Skeletal muscle satellite cell (primary cell): ENCODE results near the gene VSTM2B.

ENCODE experiments used
- H3K27me3 ChIP-seq: 2 replicates; pipeline ENCODE4 v1.7.0; 2013; ENCODE audit warnings: low read length; ENCODE audit not compliant: control insufficient read depth, insufficient read depth
- H3K36me3 ChIP-seq: 2 replicates; pipeline ENCODE4 v1.7.0; 2013; ENCODE audit warnings: mild to moderate bottlenecking, control low read depth, low read length; ENCODE audit not compliant: insufficient read depth
- H3K4me1 ChIP-seq: 2 replicates; pipeline ENCODE4 v1.7.0; 2013; ENCODE audit warnings: low read length; ENCODE audit not compliant: control insufficient read depth, insufficient read depth
- H3K4me2 ChIP-seq: 2 replicates; pipeline ENCODE4 v1.7.0; 2013; ENCODE audit warnings: mild to moderate bottlenecking, low read length
- H3K4me3 ChIP-seq: 2 replicates; pipeline ENCODE4 v1.7.0; 2013; ENCODE audit warnings: low read length
- H3K9ac ChIP-seq: 2 replicates; pipeline ENCODE4 v1.7.0; 2013; ENCODE audit warnings: mild to moderate bottlenecking, low read depth, low read length, moderate library complexity
- H3K9me3 ChIP-seq: replicated peaks from 2 replicates; pipeline ENCODE4 v1.7.0; 2013; ENCODE audit warnings: mild to moderate bottlenecking, control low read depth, low read length

VSTM2B gene

GRCh38 chr19:29517412-29517811, 8.4 kb upstream of the VSTM2B start:
- no peaks in the 10 kb centered on the region for H3K4me1 ChIP-seq
- no peak overlapping the region for H3K4me3 ChIP-seq
- no peaks in the 10 kb centered on the region for H3K9me3 ChIP-seq
- H3K9ac ChIP-seq = no peak overlapping the region
- H3K36me3 ChIP-seq = no peaks in the 10 kb centered on the region
- no peak overlapping the region for H3K4me2 ChIP-seq
- H3K27me3 ChIP-seq = peaks cover 14% of the 10 kb centered on the region

GRCh38 chr19:29517946-29518345, 7.8 kb upstream of the VSTM2B start:
- Histone ChIP-seq H3K4me1 (no peaks in the 10 kb centered on the region), H3K9me3 (no peaks in the 10 kb centered on the region), H3K4me2 (no peak overlapping the region), H3K27me3 (peaks cover 16% of the 10 kb centered on the region), H3K4me3 (no peak overlapping the region), H3K36me3 (no peaks in the 10 kb centered on the region), H3K9ac (no peak overlapping the region)

GRCh38 chr19:29519146-29519545, 6.6 kb upstream of the VSTM2B start:
- Histone ChIP-seq H3K9me3 (no peaks in the 10 kb centered on the region), H3K4me2 (no peak overlapping the region), H3K27me3 (peaks cover 28% of the 10 kb centered on the region), H3K36me3 (no peaks in the 10 kb centered on the region), H3K4me3 (no peak overlapping the region), H3K4me1 (no peaks in the 10 kb centered on the region), H3K9ac (no peak overlapping the region)

GRCh38 chr19:29519931-29520330, 5.9 kb upstream of the VSTM2B start:
- Histone ChIP-seq H3K4me3 (no peak overlapping the region), H3K9ac (no peak overlapping the region), H3K27me3 (peaks cover 36% of the 10 kb centered on the region), H3K4me2 (no peak overlapping the region), H3K9me3 (no peaks in the 10 kb centered on the region), H3K36me3 (no peaks in the 10 kb centered on the region), H3K4me1 (no peaks in the 10 kb centered on the region)

GRCh38 chr19:29520390-29520789, 5.4 kb upstream of the VSTM2B start:
- H3K9me3 ChIP-seq = no peaks in the 10 kb centered on the region
- H3K9ac ChIP-seq = no peak overlapping the region
- H3K36me3 ChIP-seq = no peaks in the 10 kb centered on the region
- no peak overlapping the region for H3K4me3 ChIP-seq
- H3K4me1 ChIP-seq = no peaks in the 10 kb centered on the region
- no peak overlapping the region for H3K4me2 ChIP-seq
- H3K27me3 ChIP-seq = peaks cover 38% of the 10 kb centered on the region

- Histone ChIP-seq H3K36me3 (no peaks in the 10 kb centered on the region), H3K27me3 (peaks cover 43% of the 10 kb centered on the region)
These were observed 4.3 kb upstream of the VSTM2B start for GRCh38 chr19:29521291-29522075.

GRCh38 chr19:29523568-29523967, 2.2 kb upstream of the VSTM2B start:
- H3K36me3 ChIP-seq = no peaks in the 10 kb centered on the region
- no peak overlapping the region for H3K9ac ChIP-seq
- peaks cover 3% of the 10 kb centered on the region for H3K4me1 ChIP-seq
- H3K4me3 ChIP-seq = no peak overlapping the region
- H3K9me3 ChIP-seq = no peaks in the 10 kb centered on the region
- H3K27me3 ChIP-seq = peaks cover 61% of the 10 kb centered on the region
- no peak overlapping the region for H3K4me2 ChIP-seq

More at GRCh38 chr19:29521291-29522075, 4.3 kb upstream of the VSTM2B start:
- H3K4me2 ChIP-seq = no peak overlapping the region
- no peak overlapping the region for H3K9ac ChIP-seq
- H3K4me3 ChIP-seq = no peak overlapping the region
- no peaks in the 10 kb centered on the region for H3K4me1 ChIP-seq
- no peaks in the 10 kb centered on the region for H3K9me3 ChIP-seq

- no peak overlapping the region for H3K4me3 ChIP-seq
- no peak overlapping the region for H3K9ac ChIP-seq
- H3K27me3 ChIP-seq = peaks cover 65% of the 10 kb centered on the region
- no peaks in the 10 kb centered on the region for H3K9me3 ChIP-seq
- peaks cover 3% of the 10 kb centered on the region for H3K4me1 ChIP-seq
- H3K36me3 ChIP-seq = no peaks in the 10 kb centered on the region
- H3K4me2 ChIP-seq = no peak overlapping the region
These were observed 1.4 kb upstream of the VSTM2B start for GRCh38 chr19:29524201-29524911.

GRCh38 chr19:29524912-29525831, 622 bp upstream of the VSTM2B start:
- no peak overlapping the region for H3K4me2 ChIP-seq
- H3K9ac ChIP-seq = no peak overlapping the region
- peaks cover 72% of the 10 kb centered on the region for H3K27me3 ChIP-seq
- no peaks in the 10 kb centered on the region for H3K9me3 ChIP-seq
- peaks cover 3% of the 10 kb centered on the region for H3K4me1 ChIP-seq
- H3K4me3 ChIP-seq = no peak overlapping the region
- H3K36me3 ChIP-seq = no peaks in the 10 kb centered on the region

GRCh38 chr19:29526730-29527499, 1.1 kb downstream of the VSTM2B start:
- Histone ChIP-seq H3K4me1 (peaks cover 3% of the 10 kb centered on the region), H3K27me3 (peaks cover 80% of the 10 kb centered on the region), H3K36me3 (no peaks in the 10 kb centered on the region), H3K4me3 (no peak overlapping the region), H3K9ac (no peak overlapping the region), H3K4me2 (no peak overlapping the region), H3K9me3 (no peaks in the 10 kb centered on the region)
